CD14-positive monocyte (primary cell): Measurements from ENCODE around the gene CROCC2. TPM values are rescaled to one million over a fixed set of nuclear protein-coding genes. Genes with fewer than 3 reads are reported as not detected.
A peak's percentile ranks its signal among the peaks of the same experiment; 100 is the strongest.

Source experiments
- DNase-seq, 3 donors: peaks; one replicate each; pipeline ENCODE4 v3.0.0-alpha.2; 2011 to 2022
- H2AFZ ChIP-seq: 2 replicates; pipeline ENCODE4 v1.6.0; 2012; ENCODE audit warnings: mild to moderate bottlenecking, low read depth, low read length, inconsistent platforms; ENCODE audit not compliant: insufficient read depth, poor library complexity, severe bottlenecking
- H3K27ac ChIP-seq, 2 donors: 1 replicate in 1 of 2; 2 replicates in 1 of 2; pipeline ENCODE4 v1.5.1; 2012 to 2013; ENCODE audit warnings: low read length in 2 of 2, control low read depth in 1 of 2, inconsistent platforms in 1 of 2, low read depth in 1 of 2, mild to moderate bottlenecking in 1 of 2
- H3K27me3 ChIP-seq, 2 donors: one replicate each; pipeline versions ENCODE4 v1.6.0 to v1.6.1; 2011 to 2013; ENCODE audit warnings: low read length in 2 of 2; ENCODE audit not compliant: control insufficient read depth in 2 of 2, insufficient read depth in 2 of 2
- H3K36me3 ChIP-seq, 2 donors: replicated peaks in 1 of 2; 1 replicate in 1 of 2; 2 replicates in 1 of 2; pipeline versions ENCODE4 v1.5.1 to v1.6.1; 2012 to 2013; ENCODE audit warnings: low read length in 2 of 2, control low read depth in 1 of 2, inconsistent platforms in 1 of 2, mild to moderate bottlenecking in 1 of 2; ENCODE audit not compliant: insufficient read depth in 2 of 2, control insufficient read depth in 1 of 2
- H3K4me1 ChIP-seq, 2 donors: 1 replicate in 1 of 2; 2 replicates in 1 of 2; pipeline versions ENCODE4 v1.5.1 to v1.6.1; 2012 to 2013; ENCODE audit warnings: low read length in 2 of 2, control low read depth in 1 of 2, inconsistent platforms in 1 of 2, mild to moderate bottlenecking in 1 of 2, moderate library complexity in 1 of 2; ENCODE audit not compliant: insufficient read depth in 2 of 2, control insufficient read depth in 1 of 2
- H3K4me2 ChIP-seq: replicated peaks from 2 replicates; pipeline ENCODE3; 2012; ENCODE audit warnings: low read length, moderate library complexity, mild to moderate bottlenecking; ENCODE audit not compliant: poor library complexity, severe bottlenecking; ENCODE audit errors: extremely low read depth
- H3K4me3 ChIP-seq, 3 experiments: fragments of 200-600 bp in 1 of 3; sonication (generic) in 1 of 3; replicated peaks in 1 of 3; 1 replicate in 2 of 3; 2 replicates in 1 of 3; pipeline ENCODE4 v1.5.1; 2011 to 2013; ENCODE audit warnings: low read length in 3 of 3, mild to moderate bottlenecking in 3 of 3, control low read depth in 2 of 3, low read depth in 2 of 3, inconsistent platforms in 1 of 3, moderate library complexity in 1 of 3
- H3K79me2 ChIP-seq: 2 replicates; pipeline ENCODE4 v1.6.0; 2012; ENCODE audit warnings: mild to moderate bottlenecking, control low read depth, inconsistent platforms, low read length, moderate library complexity; ENCODE audit not compliant: insufficient read depth
- H3K9ac ChIP-seq: 2 replicates; pipeline ENCODE4 v1.6.0; 2017; ENCODE audit warnings: low read length, mild to moderate bottlenecking; ENCODE audit not compliant: insufficient read depth, poor library complexity, severe bottlenecking
- H3K9me3 ChIP-seq, 2 donors: replicated peaks in 1 of 2; 1 replicate in 1 of 2; 2 replicates in 1 of 2; pipeline versions ENCODE4 v1.5.1 to v1.6.1; 2012 to 2013; ENCODE audit warnings: low read length in 2 of 2, control low read depth in 1 of 2; ENCODE audit not compliant: control insufficient read depth in 1 of 2, insufficient read depth in 1 of 2
- H4K20me1 ChIP-seq: 2 replicates; pipeline ENCODE4 v1.6.0; 2012; ENCODE audit warnings: mild to moderate bottlenecking, low read length, control low read depth, moderate library complexity; ENCODE audit not compliant: insufficient read depth
- H3K27ac Mint-ChIP-seq, 7 donors: one replicate each; pipeline ENCODE4 v1.8.0; 2020; ENCODE audit warnings: mild to moderate bottlenecking in 7 of 7, mixed read lengths in 7 of 7, moderate library complexity in 6 of 7, inconsistent platforms in 2 of 7
- H3K27me3 Mint-ChIP-seq, 3 donors: one replicate each; pipeline ENCODE4 v1.8.0; 2021 to 2022; ENCODE audit warnings: low read depth in 3 of 3, mild to moderate bottlenecking in 3 of 3, mixed read lengths in 3 of 3, moderate library complexity in 3 of 3, inconsistent platforms in 1 of 3
- H3K36me3 Mint-ChIP-seq, 2 donors: one replicate each; pipeline ENCODE4 v1.8.0; 2020; ENCODE audit warnings: mixed read lengths in 2 of 2, inconsistent platforms in 1 of 2, mild to moderate bottlenecking in 1 of 2
- H3K4me1 Mint-ChIP-seq: one replicate; pipeline ENCODE4 v1.8.0; 2020; ENCODE audit warnings: mild to moderate bottlenecking, mixed read lengths
- H3K4me3 Mint-ChIP-seq, 2 donors: one replicate each; pipeline ENCODE4 v1.8.0; 2020; ENCODE audit warnings: mild to moderate bottlenecking in 2 of 2, mixed read lengths in 2 of 2, moderate library complexity in 1 of 2
- H3K9me3 Mint-ChIP-seq, 7 donors: one replicate each; pipeline ENCODE4 v1.8.0; 2020 to 2022; ENCODE audit warnings: mixed read lengths in 7 of 7, mild to moderate bottlenecking in 6 of 7, moderate library complexity in 6 of 7, inconsistent platforms in 2 of 7
- CTCF ChIP-seq: fragments of 200-600 bp; IDR thresholded peaks from one replicate; pipeline ENCODE4 v1.8.0; 2022; ENCODE audit warnings: antibody characterized with exemption, mild to moderate bottlenecking
- WGBS: methylation state at CpG from one replicate; pipeline ENCODE4 v1.1.5; 2013; ENCODE audit warnings: missing lambda C conversion rate; ENCODE audit not compliant: insufficient coverage; 5-methylcytosine and 5-hydroxymethylcytosine counted together
- intact Hi-C, 2 donors: fragments of 100-400 bp; cut with micrococcal nuclease; formaldehyde crosslinking; loops; one replicate each; pipeline versions ENCODE4 v1.15.0 to v1.15.1; 2023
- polyA plus RNA-seq, 3 donors: library from polyadenylated mRNA; depleted of rRNA in 1 of 3; unstranded in 2 of 3; stranded (reverse) in 1 of 3; fragments of 300-500 nt in 2 of 3; fragments of >200 nt in 1 of 3; fragmentation: Illumina TruSeq in 2 of 3; gene quantifications; 1 replicate in 2 of 3; 2 replicates in 1 of 3; pipeline ENCODE4 v1.2.3, GENCODE V29; 2012 to 2021

The CROCC2 gene
- polyA plus RNA-seq, 3 donors: 0.15 TPM; not detected in 2

DNA sequence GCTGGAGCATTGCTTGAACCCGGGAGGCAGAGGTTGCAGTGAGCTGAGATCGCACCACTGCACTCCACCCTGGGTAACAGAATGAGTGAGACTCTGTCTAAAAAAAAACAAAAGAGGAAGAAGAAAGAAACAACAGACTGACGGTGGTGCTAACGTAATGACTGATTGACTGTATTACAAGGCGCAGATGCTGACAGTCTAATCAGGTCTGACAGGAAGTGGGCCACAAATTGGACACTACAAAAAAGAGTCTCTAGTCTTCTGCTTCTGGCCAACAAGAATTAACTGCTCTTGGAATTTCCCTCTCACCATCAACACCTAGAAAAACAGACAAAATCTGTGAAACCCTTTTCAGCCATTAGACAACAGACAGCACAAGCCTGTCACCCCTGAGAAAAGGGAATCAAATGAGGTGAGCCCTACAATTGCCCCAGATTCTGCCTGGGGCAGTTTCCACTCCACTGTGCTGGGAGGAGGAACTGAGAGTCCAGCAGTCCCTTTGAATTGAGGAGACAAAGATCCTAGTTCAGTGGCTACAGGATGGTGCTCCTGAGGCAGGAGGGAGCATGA lies 135.5 kb downstream of the CROCC2 start:
- no peaks in the 10 kb centered on the region for H4K20me1 ChIP-seq
- H3K27me3 ChIP-seq: peaks cover 0 to 6% of the 10 kb centered on the region in 2 donors
- Mint-ChIP-seq H3K36me3 (no peaks in the 10 kb centered on the region), H3K4me1 (peaks cover 8% of the 10 kb centered on the region), H3K27me3 (peaks cover 2 to 15% (median 8%) of the 10 kb centered on the region in 3 donors), H3K27ac (peak overlapping the region in 2 of 7 donors; percentile 19 to 21), H3K4me3 (no peak overlapping the region), H3K9me3 (peaks cover 0 to 5% (median 0%) of the 10 kb centered on the region in 7 donors)
- no peak for TF ChIP-seq CTCF
- H3K36me3 ChIP-seq: no peaks in the 10 kb centered on the region
- H3K9me3 ChIP-seq: no peaks in the 10 kb centered on the region
- no peak overlapping the region for H3K9ac ChIP-seq
- H3K27ac ChIP-seq: no peak overlapping the region
- 35% methylated on average over 4 of the region's 5 CpGs for WGBS
- H3K4me1 ChIP-seq: no peaks in the 10 kb centered on the region
- H2AFZ ChIP-seq: no peak overlapping the region
- no peaks in the 10 kb centered on the region for H3K79me2 ChIP-seq
- H3K4me3 ChIP-seq: no peak overlapping the region
- no peak overlapping the region for H3K4me2 ChIP-seq
- DNase-seq: peak in 2 of 3 donors; percentile 3 to 12
- intact Hi-C loops: no loop called here

Other genes with a start within 250 kb of the CROCC2 start
- gene AQP12B, start 223.5 kb upstream of the CROCC2 start, polyA plus RNA-seq: not detected
- gene AQP12A, start 214.5 kb upstream of the CROCC2 start, polyA plus RNA-seq: not detected
- gene KIF1A, start 86.1 kb upstream of the CROCC2 start, polyA plus RNA-seq: not detected
- gene AGXT, start 37.5 kb upstream of the CROCC2 start, polyA plus RNA-seq: not detected
- not detected for gene MAB21L4, start 10.2 kb upstream of the CROCC2 start, polyA plus RNA-seq
- 1 to 10 TPM in 1 of 3 donors, under 1 TPM in 2; 0.02 to 3.4 (median 0.12) TPM for gene SNED1, start 92.3 kb downstream of the CROCC2 start, polyA plus RNA-seq
- gene MTERF4, start 196.0 kb downstream of the CROCC2 start, polyA plus RNA-seq: 10 to 100 TPM; 15.5 to 37.4 (median 17.8) TPM
- 1 to 10 TPM in 1 of 3 donors, under 1 TPM in 2; 0.56 to 4.3 (median 0.70) TPM for gene PASK, start 243.1 kb downstream of the CROCC2 start, polyA plus RNA-seq
- 100 to 1,000 TPM in 1 of 3 donors, 10 to 100 TPM in 2; 54.9 to 102 (median 84.4) TPM for gene PPP1R7, start 244.1 kb downstream of the CROCC2 start, polyA plus RNA-seq